NT2/D1 (cell line): ENCODE data around the gene GTF3C5.
"Not testable (repeated sequence)": the region's sequence is repeated elsewhere in the genome, so short reads cannot be mapped to it uniquely, and the experiment has no call there.

Experiments
- DNase-seq: peaks from one replicate; pipeline ENCODE4 v3.0.0-alpha.2; 2011; ENCODE audit warnings: low read depth, low spot score
- H3K27me3 ChIP-seq: 2 replicates; pipeline ENCODE4 v1.6.0; 2011; ENCODE audit warnings: mild to moderate bottlenecking; ENCODE audit not compliant: insufficient read length, insufficient read depth
- H3K36me3 ChIP-seq: 2 replicates; pipeline ENCODE4 v1.6.1; 2011; ENCODE audit warnings: mild to moderate bottlenecking, low read length, mixed read lengths; ENCODE audit not compliant: insufficient read depth, insufficient read length
- H3K4me1 ChIP-seq: 2 replicates; pipeline ENCODE4 v1.5.1; 2011; ENCODE audit not compliant: insufficient read depth, insufficient read length
- H3K4me3 ChIP-seq: 2 replicates; pipeline ENCODE4 v1.5.1; 2011; ENCODE audit warnings: low read depth; ENCODE audit not compliant: insufficient read length
- H3K9ac ChIP-seq: 2 replicates; pipeline ENCODE4 v1.6.0; 2011; ENCODE audit warnings: low read depth; ENCODE audit not compliant: insufficient read length
- H3K9me3 ChIP-seq: 2 replicates; pipeline ENCODE4 v1.5.1; 2011; ENCODE audit warnings: mild to moderate bottlenecking, low read length; ENCODE audit not compliant: insufficient read depth
- SUZ12 ChIP-seq: IDR thresholded peaks from 2 replicates; pipeline ENCODE4 v1.6.1; 2011; ENCODE audit not compliant: insufficient read length, insufficient read depth; ENCODE audit errors: extremely low read depth
- YY1 ChIP-seq: IDR thresholded peaks from 2 replicates; pipeline ENCODE4 v1.6.1; 2011; ENCODE audit not compliant: insufficient read length, insufficient read depth
- ZNF274 ChIP-seq: IDR thresholded peaks from 2 replicates; pipeline ENCODE4 v1.6.1; 2011; ENCODE audit warnings: mild to moderate bottlenecking, low read depth, low read length

Gene GTF3C5

GRCh38 chr9:133087429-133088145 lies 56.8 kb downstream of the GTF3C5 start:
- no peaks in the 10 kb centered on the region for H3K9me3 ChIP-seq
- no peaks in the 10 kb centered on the region for H3K4me1 ChIP-seq
- H3K36me3 ChIP-seq: no peaks in the 10 kb centered on the region
- H3K27me3 ChIP-seq: no peaks in the 10 kb centered on the region
- TF ChIP-seq YY1 (no peak), ZNF274 (no peak), SUZ12 (no peak)
- no peak for DNase-seq
- no peak overlapping the region for H3K4me3 ChIP-seq
- H3K9ac ChIP-seq: no peak overlapping the region

- H3K4me3 ChIP-seq: no peak overlapping the region
- DNase-seq: no peak
- H3K4me1 ChIP-seq: no peaks in the 10 kb centered on the region
- no peak overlapping the region for H3K9ac ChIP-seq
- H3K27me3 ChIP-seq: no peaks in the 10 kb centered on the region
- no peaks in the 10 kb centered on the region for H3K36me3 ChIP-seq
- no peaks in the 10 kb centered on the region for H3K9me3 ChIP-seq
- TF ChIP-seq ZNF274: no peak
- no peak for TF ChIP-seq YY1
- TF ChIP-seq SUZ12: no peak
Observed at GRCh38 chr9:133088146-133088750, 57.5 kb downstream of the GTF3C5 start.

- no peak overlapping the region for H3K4me3 ChIP-seq
- TF ChIP-seq ZNF274 (no peak), SUZ12 (no peak)
- H3K9ac ChIP-seq: no peak overlapping the region
- no peaks in the 10 kb centered on the region for H3K4me1 ChIP-seq
- DNase-seq: no peak
- H3K27me3 ChIP-seq: no peaks in the 10 kb centered on the region
- H3K36me3 ChIP-seq: no peaks in the 10 kb centered on the region
- H3K9me3 ChIP-seq: no peaks in the 10 kb centered on the region
Observed at GRCh38 chr9:133088756-133089155, 58.0 kb downstream of the GTF3C5 start.

- Histone ChIP-seq H3K27me3 (no peaks in the 10 kb centered on the region), H3K9me3 (no peaks in the 10 kb centered on the region), H3K9ac (no peak overlapping the region), H3K36me3 (no peaks in the 10 kb centered on the region), H3K4me1 (no peaks in the 10 kb centered on the region), H3K4me3 (no peak overlapping the region)
- no peak for TF ChIP-seq YY1
- no peak for TF ChIP-seq ZNF274
- TF ChIP-seq SUZ12: no peak
- DNase-seq: no peak
Observed at GRCh38 chr9:133089271-133089671, 58.5 kb downstream of the GTF3C5 start.

- TF ChIP-seq ZNF274 (no peak), SUZ12 (no peak), YY1 (no peak)
- Histone ChIP-seq H3K4me1 (no peaks in the 10 kb centered on the region), H3K9me3 (no peaks in the 10 kb centered on the region), H3K4me3 (no peak overlapping the region), H3K27me3 (no peaks in the 10 kb centered on the region), H3K36me3 (no peaks in the 10 kb centered on the region), H3K9ac (no peak overlapping the region)
- no peak for DNase-seq
Observed at GRCh38 chr9:133090187-133090586, 59.4 kb downstream of the GTF3C5 start.

- no peaks in the 10 kb centered on the region for H3K27me3 ChIP-seq
- no peaks in the 10 kb centered on the region for H3K36me3 ChIP-seq
- peaks cover 3% of the 10 kb centered on the region for H3K9me3 ChIP-seq
- TF ChIP-seq ZNF274 (no peak), YY1 (no peak), SUZ12 (no peak)
- no peaks in the 10 kb centered on the region for H3K4me1 ChIP-seq
- no peak for DNase-seq
- no peak overlapping the region for H3K4me3 ChIP-seq
- H3K9ac ChIP-seq: no peak overlapping the region
Observed at GRCh38 chr9:133090752-133091385, 60.1 kb downstream of the GTF3C5 start.

- H3K9me3 ChIP-seq, H3K27me3 ChIP-seq, H3K9ac ChIP-seq, H3K4me1 ChIP-seq, H3K4me3 ChIP-seq, DNase-seq: not testable (repeated sequence)
- H3K36me3 ChIP-seq: peaks cover 28% of the 10 kb centered on the region
Observed at GRCh38 chr9:133094351-133094750, 63.6 kb downstream of the GTF3C5 start.
